NCI-H2227 (cell line): ENCODE results near the gene QRICH2.
A peak's percentile ranks its signal among the peaks of the same experiment; 100 is the strongest.
"Not testable (repeated sequence)": the region's sequence is repeated elsewhere in the genome, so short reads cannot be mapped to it uniquely, and the experiment has no call there.

ENCODE experiments used
- DNase-seq: peaks from one replicate; lab custom pipeline; 2025; ENCODE audit not compliant: unreplicated experiment; lab: John Stamatoyannopoulos, UW

The QRICH2 gene

GRCh38 chr17:76268015-76268749, 39.9 kb downstream of the QRICH2 start:
- DNase-seq: no peak

GRCh38 chr17:76267581-76268001, 40.5 kb downstream of the QRICH2 start:
- DNase-seq: not testable (repeated sequence)

DNA sequence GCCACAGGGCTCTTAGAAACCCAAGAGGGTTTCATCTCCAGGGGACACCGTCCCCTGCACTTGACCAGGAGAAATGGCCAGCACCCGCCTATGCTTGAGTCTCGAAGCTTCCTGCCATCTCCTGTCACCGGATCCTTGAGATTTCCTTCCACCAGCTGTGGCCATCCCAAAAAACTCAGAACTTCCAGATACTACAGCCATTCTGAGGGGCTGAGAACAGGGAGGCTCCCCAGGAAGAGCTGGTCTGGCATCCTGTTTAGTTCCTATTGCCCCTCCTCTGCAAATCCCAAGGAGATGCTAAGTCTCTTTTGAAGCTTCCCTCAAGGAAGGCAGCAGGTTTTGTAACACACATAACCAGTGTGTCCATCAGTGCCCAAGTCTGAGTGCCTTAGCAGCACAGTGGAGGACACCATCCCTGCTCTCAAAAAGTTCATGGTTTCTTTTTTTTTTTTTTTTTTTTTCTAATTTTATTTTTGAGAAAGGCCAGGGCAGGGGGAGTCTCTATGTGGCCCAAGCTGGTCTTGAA, 41.0 kb downstream of the QRICH2 start:
- no peak for DNase-seq

- no peak for DNase-seq
Measured at GRCh38 chr17:76266244-76266938, 41.7 kb downstream of the QRICH2 start.

DNA sequence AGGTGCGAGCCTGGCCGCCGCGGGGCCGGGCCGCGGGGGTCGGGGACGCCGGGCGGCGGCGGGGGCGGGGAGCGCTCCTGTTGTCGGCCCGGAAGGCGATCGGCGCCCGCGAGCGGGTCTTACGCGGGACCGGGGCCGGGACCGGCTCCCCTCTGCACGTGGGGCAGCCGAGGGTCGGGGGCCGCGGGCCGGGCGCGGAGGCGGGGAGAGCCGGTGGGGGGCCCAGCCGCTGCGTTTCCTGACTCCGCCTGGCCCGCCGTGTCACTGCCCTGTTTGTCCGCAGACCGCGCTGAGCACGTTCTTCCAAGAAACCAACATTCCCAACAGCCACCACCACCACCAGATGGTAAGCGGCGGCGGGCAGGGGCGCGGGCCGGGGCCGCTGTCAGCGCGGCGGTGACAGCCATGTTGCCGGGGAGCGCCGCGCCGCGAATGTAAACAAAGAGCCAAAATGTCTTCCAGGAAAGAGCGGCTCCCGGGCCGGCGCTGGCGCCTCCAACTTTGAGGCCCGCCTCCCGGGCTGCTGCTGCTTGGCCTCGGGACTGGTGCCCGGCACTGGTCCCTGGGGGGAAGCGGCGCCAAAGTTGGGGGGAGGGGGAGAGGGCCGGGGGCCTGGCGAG, 42.3 kb downstream of the QRICH2 start:
- DNase-seq: peak; percentile 68

GRCh38 chr17:76264755-76265623, 43.1 kb downstream of the QRICH2 start, which contains the start of gene UBALD2:
TSS of gene UBALD2 (plus strand) at chr17:76265348. CDS start at chr17:76265506, 158 bp downstream.
- peak; percentile 99 for DNase-seq

DNA sequence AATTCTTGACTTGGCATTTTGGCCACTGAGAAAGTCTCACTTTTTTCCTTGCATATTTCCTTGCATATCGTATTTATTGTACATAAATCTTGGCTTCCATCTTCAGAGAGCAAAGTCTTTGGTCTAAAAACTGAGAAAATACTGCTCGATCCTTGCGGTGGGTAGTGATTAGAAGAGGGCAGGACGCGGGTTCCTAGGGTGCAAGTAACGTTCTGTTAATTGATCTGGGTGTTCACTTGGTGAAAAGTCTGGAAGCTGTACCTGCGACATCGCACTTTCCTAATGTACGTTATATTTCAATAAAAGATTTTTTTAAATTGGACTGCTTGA, 43.7 kb downstream of the QRICH2 start:
- no peak for DNase-seq

GRCh38 chr17:76263896-76264295, 44.2 kb downstream of the QRICH2 start:
- no peak for DNase-seq

GRCh38 chr17:76262732-76263344, 45.2 kb downstream of the QRICH2 start:
- peak; percentile 61 for DNase-seq

DNA sequence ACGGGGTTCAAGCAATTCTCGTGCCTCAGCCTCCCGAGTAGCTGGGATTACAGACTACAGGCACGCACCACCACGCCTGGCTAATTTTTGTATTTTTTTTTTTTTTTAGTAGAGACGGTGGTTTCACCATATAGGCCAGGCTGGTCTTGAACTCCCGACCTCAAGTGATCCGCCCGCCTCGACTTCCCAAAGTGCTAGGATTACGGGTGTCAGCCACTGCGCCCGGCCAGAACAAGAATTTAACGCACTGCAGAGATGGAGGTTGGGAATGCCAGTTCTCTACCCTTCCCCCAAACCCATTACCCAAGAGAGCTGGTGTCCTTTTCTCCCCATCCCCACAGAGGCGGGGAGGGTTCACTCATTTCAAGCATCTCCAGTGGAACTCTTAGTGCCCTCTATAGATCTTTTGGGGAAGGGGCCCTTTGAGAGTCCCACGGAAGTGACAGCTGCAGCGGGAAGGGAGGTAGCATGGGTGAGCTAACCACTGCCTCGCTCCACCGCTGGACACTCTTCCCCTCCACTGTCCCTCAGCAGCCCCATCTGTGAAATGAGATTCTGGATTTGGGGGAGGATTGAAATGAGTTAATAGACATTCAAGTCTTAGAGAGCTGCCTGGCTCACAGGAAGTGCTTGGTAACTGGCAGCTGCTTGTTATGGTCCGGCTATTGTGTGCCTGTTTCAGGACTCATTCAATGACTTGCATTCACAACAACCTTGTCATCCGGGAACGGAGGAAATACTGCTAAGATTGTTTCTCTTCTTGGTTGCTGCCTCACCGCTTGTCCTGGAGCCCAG, 46.5 kb downstream of the QRICH2 start:
- no peak for DNase-seq

DNA sequence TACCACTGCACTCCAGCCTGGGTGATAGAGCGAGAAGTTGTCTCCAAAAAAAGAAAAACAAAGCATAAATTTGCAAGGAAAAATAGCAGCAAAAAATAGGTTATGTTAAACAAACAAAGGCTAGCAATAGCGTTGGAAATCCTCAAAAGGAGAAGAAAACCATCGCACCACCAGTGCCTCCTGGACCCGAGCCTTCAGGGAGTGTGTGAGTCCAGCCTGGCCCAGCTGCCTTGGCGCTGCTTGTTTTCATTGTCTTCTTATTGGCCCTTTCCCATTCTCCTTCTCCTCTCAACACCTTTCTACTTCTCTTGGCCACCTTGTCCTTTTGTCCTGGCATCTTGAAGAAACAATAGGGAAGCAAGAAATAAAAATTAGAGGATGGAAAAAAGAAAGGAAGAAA, 47.4 kb downstream of the QRICH2 start:
- no peak for DNase-seq

DNA sequence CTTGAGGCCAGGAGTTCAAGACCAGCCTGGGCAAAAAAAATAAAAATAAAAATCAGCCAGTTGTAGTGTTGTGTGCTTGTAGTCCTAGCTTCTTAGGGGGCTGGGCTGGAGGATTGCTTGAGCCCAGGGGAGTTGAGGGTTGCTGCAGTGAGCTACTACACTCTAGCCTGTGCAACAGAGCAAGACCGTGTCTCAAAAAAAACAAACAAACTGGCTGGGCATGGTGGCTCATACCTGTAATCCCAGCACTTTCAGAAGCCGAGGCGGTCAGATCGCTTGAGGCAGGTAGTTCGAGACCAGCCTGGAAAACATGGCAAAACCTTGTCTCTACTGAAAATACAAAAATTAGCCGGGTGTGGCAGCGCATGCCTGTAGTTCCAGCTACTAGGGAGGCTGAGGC, 47.9 kb downstream of the QRICH2 start:
- DNase-seq: no peak

DNA sequence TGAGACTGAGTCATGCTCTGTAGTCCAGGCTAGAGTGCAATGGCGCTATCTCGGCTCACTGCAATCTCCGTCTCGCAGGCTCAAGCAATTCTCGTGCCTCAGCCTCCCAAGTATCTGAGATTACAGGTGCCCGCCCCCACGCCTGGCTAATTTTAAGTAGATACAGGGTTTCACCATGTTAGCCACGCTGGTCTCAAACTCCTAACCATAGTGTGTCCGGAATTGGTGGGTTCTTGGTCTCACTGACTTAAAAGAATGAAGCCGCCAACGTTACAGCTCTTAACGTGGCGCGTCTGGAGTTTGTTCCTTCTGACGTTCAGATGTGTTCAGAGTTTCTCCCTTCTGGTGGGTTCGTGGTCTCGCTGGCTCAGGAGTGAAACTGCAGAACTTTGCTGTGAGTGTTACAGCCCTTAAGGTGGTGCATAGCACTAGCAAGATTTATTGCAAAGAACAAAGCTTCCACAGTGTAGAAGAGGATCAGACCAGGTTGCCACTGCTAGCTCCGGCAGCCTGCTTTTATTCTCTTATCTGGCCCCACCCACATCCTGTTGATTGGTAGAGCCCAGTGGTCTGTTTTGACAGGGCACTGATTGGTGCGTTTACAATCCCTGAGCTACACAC, 51.5 kb downstream of the QRICH2 start:
- DNase-seq: not testable (repeated sequence)

- DNase-seq: no peak
Measured at GRCh38 chr17:76255801-76256429, 52.2 kb downstream of the QRICH2 start.

GRCh38 chr17:76254275-76254674, 53.8 kb downstream of the QRICH2 start:
- no peak for DNase-seq

- DNase-seq: no peak
Measured at GRCh38 chr17:76253841-76254240, 54.2 kb downstream of the QRICH2 start.

GRCh38 chr17:76252967-76253766, 54.9 kb downstream of the QRICH2 start:
- DNase-seq: not testable (repeated sequence)
